ENCODE results near the gene SELPLG. TPM values are rescaled to one million over a fixed set of nuclear protein-coding genes. Genes with fewer than 3 reads are reported as not detected.

The SELPLG gene
- total RNA-seq, 4 donors from 2014 or later = 2.5 to 10.1 (median 5.6) TPM

GRCh38 chr12:108644811-108645120 is 11.1 kb upstream of the SELPLG start:
- no peak for DNase-seq
- Histone ChIP-seq H3K27ac (peak overlapping the region in 3 of 4 donors; percentile 51 to 71 (median 68)), H3K4me1 (peaks cover 0 to 66% (median 13%) of the 10 kb centered on the region in 3 donors), H3K9me3 (no peaks in the 10 kb centered on the region), H3K27me3 (no peaks in the 10 kb centered on the region), H3K4me3 (no peak overlapping the region), H3K36me3 (peaks cover 7 to 57% (median 14%) of the 10 kb centered on the region in 3 donors)
- WGBS, 2 donors = 97 to 100% methylated on average over 5 to 7 of the region's 7 CpGs
- intact Hi-C loops (cut with DNase I) = no loop called here
- TF ChIP-seq, protein P1, sequence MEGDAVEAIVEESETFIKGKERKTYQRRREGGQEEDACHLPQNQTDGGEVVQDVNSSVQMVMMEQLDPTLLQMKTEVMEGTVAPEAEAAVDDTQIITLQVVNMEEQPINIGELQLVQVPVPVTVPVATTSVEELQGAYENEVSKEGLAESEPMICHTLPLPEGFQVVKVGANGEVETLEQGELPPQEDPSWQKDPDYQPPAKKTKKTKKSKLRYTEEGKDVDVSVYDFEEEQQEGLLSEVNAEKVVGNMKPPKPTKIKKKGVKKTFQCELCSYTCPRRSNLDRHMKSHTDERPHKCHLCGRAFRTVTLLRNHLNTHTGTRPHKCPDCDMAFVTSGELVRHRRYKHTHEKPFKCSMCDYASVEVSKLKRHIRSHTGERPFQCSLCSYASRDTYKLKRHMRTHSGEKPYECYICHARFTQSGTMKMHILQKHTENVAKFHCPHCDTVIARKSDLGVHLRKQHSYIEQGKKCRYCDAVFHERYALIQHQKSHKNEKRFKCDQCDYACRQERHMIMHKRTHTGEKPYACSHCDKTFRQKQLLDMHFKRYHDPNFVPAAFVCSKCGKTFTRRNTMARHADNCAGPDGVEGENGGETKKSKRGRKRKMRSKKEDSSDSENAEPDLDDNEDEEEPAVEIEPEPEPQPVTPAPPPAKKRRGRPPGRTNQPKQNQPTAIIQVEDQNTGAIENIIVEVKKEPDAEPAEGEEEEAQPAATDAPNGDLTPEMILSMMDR (IDR thresholded peaks at IDR 0.05) = no peak
- TF ChIP-seq POLR2A (IDR thresholded peaks at IDR 0.05) = no peak

DNA sequence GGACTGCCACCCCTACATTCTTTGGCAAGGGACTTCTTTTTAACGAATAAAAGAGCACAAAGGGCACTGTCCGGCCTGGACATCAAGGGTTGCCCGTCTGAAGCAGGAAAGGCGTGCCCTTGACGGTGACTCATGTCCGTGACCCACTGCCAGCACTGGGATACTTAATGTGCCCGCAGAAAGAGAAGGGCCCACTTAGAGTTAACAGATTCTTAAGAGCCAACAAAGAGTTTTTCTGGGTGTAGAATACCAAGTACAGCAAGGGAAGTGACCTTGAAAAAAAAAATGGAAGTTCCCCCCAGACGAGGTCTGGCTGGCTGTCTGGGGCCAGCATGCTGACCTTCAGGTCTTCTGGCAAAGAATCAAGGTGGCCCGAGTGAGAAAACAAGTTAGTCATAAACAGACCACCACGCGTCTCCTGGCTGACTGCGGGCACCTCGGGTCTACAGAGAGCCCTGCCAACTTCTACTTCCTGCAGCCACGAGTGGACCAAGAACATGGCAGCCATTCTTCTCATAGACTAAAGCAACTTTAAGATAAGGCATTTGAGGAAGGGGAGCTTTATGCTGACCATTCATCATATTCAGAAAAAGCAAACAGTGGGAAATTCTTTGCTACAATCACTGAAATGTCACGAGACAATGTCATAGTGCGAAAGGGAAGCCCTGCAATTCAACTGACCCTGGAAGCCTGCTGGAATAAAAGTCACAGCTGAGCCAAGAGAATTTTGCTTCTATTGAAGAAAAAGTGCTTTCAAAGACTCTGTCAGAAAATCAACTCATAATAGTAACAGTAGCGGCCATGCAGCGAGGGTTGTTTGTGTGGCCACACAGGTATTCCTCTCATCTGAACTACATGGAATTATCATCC is 10.5 kb upstream of the SELPLG start:
- peak overlapping the region in 3 of 4 donors; percentile 51 to 71 (median 68) for H3K27ac ChIP-seq
- peaks cover 0 to 62% (median 13%) of the 10 kb centered on the region in 3 donors for H3K4me1 ChIP-seq
- no peak overlapping the region for H3K4me3 ChIP-seq
- WGBS, 2 donors = 52 to 57% methylated on average over 15 to 16 of the region's 18 CpGs
- no peaks in the 10 kb centered on the region for H3K27me3 ChIP-seq
- H3K9me3 ChIP-seq = no peaks in the 10 kb centered on the region
- no peak for DNase-seq
- peaks cover 7 to 51% (median 14%) of the 10 kb centered on the region in 3 donors for H3K36me3 ChIP-seq
- intact Hi-C loops (cut with DNase I) = no loop called here
- no peak for TF ChIP-seq POLR2A (IDR thresholded peaks at IDR 0.05)
- TF ChIP-seq, protein P1 (IDR thresholded peaks at IDR 0.05) = no peak

DNA sequence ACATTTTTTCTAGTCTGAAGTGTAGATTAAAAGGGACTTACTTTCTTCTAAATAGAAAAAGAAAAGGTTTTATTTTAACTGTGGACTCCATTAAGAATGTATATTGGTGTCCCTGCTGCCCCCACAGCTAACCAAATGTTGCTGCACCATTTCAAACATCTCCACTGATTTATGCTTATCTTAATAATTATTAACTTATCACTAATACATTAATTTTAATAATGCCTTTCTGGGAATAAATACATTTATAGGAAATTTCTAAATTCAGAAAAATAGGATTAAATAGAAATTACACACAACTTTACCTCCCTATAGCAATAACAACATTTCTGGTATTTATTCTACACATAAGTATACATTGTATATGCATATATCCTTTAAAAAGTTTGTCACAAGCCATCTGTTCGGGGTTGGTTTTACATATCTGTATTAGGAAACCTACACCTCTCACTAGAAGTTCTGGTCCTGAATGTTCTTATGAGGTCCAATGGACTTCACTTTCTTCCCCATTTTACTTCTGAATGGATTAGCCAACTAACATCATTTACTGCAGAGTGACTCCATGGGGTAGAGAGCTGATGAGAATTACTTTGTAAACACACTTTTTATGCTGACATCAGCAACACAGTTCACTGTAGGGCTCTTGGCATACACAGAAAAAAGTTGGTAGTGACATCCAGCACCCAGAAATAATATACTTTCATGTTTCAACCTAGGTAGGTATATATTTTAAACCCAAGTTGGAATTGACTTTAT is 9.4 kb upstream of the SELPLG start:
- Histone ChIP-seq H3K9me3 (no peaks in the 10 kb centered on the region), H3K36me3 (peaks cover under 1 to 40% (median 4%) of the 10 kb centered on the region in 3 donors), H3K4me1 (peaks cover 9 to 72% (median 19%) of the 10 kb centered on the region in 3 donors), H3K4me3 (no peak overlapping the region), H3K27ac (peak overlapping the region in 3 of 4 donors; percentile 51 to 71 (median 68)), H3K27me3 (no peaks in the 10 kb centered on the region)
- 94 to 100% methylated on average over 1 of the region's 1 CpG for WGBS, 2 donors
- intact Hi-C loops (cut with DNase I) = no loop called here
- TF ChIP-seq POLR2A (IDR thresholded peaks at IDR 0.05) = no peak
- TF ChIP-seq, protein P1 (IDR thresholded peaks at IDR 0.05) = no peak
- no peak for DNase-seq

DNA sequence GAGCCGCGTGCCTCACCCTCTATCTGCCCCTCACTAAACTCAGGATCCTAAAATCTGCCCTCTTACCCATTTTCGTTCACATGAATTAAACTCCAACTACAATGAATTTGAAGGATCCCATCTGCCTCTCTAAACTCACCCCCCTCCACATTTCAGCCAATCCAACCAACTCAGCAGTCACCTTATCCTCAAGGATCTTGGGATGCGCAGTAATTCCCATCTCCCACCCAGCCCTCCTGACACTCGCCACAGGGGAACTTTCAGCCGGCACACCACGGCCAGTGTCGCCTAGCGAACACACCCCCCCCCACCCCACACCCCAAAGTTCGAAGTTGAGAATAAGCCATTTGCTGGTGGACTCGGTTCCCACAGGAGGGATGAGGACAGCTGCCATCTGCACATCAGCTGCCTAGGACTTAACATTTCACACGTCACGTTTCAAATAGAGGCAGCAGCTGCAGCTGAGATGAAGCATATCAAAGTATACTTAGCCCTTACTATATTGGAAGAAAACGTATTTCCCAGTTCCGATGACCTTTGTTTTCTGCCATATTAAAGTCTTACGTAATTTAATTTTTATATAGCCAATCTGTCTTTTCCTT is 8.7 kb upstream of the SELPLG start:
- intact Hi-C loops (cut with DNase I) = no loop called here
- no peak for TF ChIP-seq POLR2A (IDR thresholded peaks at IDR 0.05)
- TF ChIP-seq, protein P1 (IDR thresholded peaks at IDR 0.05) = no peak
- Histone ChIP-seq H3K27me3 (no peaks in the 10 kb centered on the region), H3K36me3 (peaks cover 0 to 33% (median 0%) of the 10 kb centered on the region in 3 donors), H3K4me3 (no peak overlapping the region), H3K27ac (peak overlapping the region in 2 of 4 donors; percentile 12 to 50), H3K4me1 (peaks cover 10 to 74% (median 26%) of the 10 kb centered on the region in 3 donors), H3K9me3 (no peaks in the 10 kb centered on the region)
- DNase-seq = no peak
- WGBS, 2 donors = 79 to 82% methylated on average over 12 of the region's 16 CpGs
